ENCODE data around the gene CASZ1.

Gene CASZ1

GRCh38 chr1:10704368-10704882 is 92.0 kb downstream of the CASZ1 start:
- no peak for DNase-seq (ENCODE audit: low read depth)

GRCh38 chr1:10703702-10704101 is 92.7 kb downstream of the CASZ1 start:
- DNase-seq (ENCODE audit: low read depth): no peak

DNA sequence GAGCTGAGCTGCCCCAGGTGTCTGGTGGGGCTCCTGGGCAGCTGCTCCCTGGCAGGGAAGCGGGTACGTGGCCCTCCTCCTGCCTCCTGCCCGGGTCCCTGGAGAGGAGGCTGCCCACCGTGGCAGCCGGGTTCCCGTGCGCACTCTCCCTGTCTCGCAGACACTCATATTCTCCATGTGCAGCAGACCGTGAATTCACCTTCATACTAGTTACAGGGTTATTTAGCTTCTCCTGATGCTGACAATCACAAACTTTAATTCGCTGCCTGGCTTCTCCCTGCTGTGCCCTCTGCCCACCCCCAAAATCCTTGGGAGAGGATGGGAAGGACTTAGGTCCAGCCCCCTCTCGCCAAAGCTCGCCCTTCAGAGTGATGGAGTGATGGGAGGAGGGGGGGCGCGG is 95.3 kb downstream of the CASZ1 start:
- DNase-seq (ENCODE audit: low read depth): no peak

GRCh38 chr1:10699470-10699835 is 97.0 kb downstream of the CASZ1 start:
- no peak for DNase-seq (ENCODE audit: low read depth)

GRCh38 chr1:10698726-10699469 is 97.5 kb downstream of the CASZ1 start:
- DNase-seq (ENCODE audit: low read depth): no peak

DNA sequence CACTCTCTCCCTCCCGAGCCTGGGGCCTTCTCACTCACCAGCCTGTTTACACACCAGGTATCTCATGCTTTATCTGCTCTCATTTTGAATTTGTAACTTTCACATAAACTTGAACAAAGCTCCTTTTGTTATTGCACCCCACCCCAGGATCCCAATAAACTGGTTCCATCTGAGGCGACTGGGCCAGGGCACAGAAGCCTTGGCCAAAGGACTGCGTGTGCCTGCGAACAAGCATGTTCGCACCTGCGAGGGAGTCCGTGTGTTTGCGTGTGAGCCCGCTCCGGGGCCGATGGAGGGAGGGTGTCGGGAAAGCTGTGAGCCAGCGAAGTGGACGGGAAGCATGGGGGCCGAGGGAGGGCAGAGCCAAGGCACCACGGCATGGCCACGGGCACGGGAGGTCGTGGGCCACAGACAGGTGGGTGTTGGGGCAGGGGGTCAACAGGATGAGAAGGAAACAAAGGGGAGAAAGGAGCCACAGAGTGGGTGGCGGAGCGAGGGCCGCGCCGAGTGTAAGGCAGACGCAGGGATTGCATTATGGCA is 98.8 kb downstream of the CASZ1 start:
- DNase-seq (ENCODE audit: low read depth): no peak

DNA sequence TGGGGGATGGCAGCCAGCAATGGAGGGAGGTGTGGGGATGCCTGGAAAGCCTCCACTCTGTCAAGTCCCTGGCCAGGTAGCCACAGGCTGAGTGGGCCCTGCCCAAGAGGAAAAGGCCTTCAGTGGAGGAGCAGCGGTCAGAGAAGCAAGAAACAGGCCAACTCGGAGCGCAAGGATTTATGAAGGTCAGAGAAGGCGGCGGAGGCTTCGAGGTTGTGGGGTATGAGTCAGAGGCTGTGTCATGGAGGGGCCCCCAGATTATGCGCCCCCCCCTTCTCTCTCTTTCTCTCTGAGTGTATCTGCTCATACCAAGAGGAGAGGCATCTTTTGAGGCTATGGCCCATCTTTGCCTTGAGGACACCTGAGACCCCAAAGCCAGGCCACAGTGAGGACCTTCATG is 99.5 kb downstream of the CASZ1 start:
- no peak for DNase-seq (ENCODE audit: low read depth)

DNA sequence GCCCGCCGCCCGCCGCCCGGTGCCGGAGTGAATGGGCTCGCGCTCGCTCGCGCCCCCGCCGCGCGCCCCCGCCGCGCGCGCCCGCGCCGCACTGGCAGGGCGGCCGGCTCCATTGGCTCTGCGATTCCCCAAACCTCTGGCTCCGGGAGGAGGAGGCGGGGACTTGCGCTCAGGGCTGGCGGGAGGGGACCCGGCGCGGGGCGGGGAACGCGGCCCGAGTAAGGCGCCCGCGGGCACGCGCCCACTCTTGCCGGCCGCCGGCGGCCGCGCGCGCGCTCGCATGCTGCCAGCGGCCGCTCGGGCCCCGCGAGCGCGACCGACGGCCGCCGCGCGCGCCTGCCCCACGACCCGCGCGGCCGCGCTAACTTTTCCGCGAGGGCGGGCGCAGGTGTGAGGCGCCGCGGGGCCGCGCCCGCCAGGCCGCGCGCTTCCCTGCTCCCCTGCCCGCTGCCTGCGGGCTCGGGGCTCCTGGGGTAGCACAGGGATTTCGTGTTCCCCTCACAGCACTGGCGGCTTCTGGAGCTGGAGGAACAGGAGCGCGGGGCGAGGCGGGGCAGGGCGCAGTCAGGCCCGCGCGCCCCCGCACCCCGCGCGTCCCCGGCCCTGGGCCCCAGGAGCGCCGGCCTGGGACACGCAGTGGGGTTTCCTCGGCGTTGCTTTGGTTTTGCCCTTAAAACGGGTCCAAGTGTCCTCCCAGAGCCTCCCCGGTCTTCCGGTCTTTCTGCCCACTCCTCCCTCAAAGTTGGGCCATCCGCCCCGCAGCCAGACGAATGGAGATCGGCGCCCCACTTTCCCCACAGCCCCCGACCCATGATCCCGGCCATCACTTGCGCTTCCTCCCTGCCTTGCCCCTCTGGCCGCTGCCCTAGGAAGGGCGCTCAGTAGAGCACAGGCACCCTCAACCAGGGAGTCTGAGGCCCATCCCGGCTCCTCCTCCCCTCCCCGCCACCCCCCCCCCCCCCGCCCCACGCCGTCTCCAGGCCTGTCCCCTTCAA is 101.5 kb downstream of the CASZ1 start:
- peak; percentile 70 for DNase-seq (ENCODE audit: low read depth)

DNA sequence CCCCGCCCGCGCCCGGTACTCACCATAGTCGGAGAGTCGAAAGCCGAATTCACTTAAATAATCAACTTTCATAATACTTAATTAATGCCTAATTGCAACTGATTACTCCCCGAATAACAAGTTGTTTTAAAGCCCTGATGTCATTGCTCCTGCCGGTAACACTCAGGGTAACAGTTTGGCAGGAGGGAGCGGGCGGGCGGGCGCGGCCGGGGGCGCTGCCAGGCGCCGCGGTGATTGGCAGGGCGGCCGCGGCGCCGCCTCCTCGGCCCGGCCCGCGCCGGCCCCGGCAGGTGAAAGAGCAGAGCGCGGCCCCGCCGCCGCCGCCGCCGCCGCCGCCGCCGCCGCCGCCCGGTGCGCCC is 102.2 kb downstream of the CASZ1 start:
- DNase-seq (ENCODE audit: low read depth): peak; percentile 58

GRCh38 chr1:10693497-10694273 is 102.8 kb downstream of the CASZ1 start:
- peak; percentile 29 for DNase-seq (ENCODE audit: low read depth)

GRCh38 chr1:10693152-10693496 is 103.3 kb downstream of the CASZ1 start:
- no peak for DNase-seq (ENCODE audit: low read depth)

DNA sequence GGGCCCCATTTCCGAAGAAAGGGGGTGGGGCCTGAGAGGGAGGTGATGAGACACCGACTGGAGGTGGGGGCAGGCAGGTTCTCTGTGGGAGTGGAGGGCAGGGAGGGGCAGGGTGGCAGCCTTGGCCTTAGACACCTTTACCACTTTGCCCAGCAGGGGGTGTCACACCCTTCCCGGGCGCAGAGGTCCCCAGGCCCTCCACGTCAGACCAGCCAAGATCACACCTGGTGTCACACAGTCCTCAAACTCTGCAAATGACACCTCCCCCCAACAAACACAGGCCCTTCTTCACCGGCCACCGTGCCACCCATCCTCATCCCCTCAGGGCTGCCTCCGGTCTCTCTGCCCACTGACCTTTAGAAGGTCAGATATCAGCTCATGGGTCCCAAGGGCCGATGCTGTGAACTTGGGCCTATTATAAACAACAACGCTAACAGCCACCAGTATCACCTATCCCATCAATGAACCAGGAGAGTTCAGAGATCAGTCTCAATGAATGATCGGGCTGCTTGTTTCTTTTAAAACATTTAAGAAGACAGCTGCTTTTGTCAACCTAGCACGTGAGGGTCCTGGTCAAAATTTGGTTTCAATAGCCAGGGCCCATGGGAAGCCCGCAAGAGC is 103.9 kb downstream of the CASZ1 start:
- DNase-seq (ENCODE audit: low read depth): peak; percentile 53

DNA sequence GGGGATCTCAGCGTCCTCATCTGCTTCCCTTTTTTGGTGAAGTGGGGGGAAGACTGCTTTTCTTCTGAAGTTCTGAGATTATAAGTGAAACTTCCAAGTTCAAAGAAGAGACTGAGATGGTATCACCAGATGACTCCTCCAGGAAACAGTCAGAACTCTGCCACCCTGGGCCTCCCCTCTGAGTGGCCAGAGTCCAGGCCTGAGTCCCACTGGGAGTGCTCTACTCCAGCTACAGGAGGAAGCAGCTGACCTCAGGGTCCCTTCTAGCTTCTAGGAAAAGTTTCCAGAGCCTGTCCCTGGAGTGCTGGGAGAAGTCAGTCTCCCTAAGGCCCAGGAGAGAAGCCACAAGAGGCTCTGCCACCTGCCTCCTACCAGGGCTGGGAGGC is 104.7 kb downstream of the CASZ1 start:
- DNase-seq (ENCODE audit: low read depth): no peak

DNA sequence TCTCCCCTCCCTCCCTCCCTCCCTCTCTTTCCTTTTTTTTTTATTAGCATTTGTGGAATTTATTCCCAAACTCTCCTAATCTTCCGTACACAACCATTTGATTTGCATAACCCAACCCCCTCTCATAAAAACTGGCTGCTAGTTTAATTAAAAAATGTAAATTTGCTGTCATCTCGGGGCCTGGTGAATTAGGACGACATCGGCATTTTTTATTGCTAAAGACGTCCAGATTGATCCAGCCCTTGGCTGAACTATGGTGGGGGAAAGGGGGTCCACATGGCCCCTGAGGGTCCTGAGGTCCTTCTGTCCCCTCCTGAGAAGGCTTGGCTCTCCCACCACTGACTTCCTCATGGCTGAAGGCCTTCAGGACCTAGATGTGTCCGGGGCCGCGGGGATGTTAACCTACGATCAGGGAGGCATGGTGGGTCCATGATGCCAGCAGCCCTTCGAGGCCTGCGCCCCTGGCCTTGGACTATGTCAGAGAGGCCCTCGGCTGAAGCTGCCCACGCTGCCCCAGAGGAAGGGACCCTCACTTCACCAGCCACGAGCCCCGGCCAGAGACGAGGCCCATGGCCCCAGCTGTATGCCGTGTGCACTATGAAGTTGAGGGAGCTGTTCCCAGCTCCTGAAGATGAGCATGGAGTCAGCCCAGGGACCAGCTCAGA is 105.2 kb downstream of the CASZ1 start:
- DNase-seq (ENCODE audit: low read depth): no peak

- no peak for DNase-seq (ENCODE audit: low read depth)
These were observed 106.0 kb downstream of the CASZ1 start for GRCh38 chr1:10690484-10690883.

GRCh38 chr1:10688409-10688786 is 108.0 kb downstream of the CASZ1 start:
- no peak for DNase-seq (ENCODE audit: low read depth)

DNA sequence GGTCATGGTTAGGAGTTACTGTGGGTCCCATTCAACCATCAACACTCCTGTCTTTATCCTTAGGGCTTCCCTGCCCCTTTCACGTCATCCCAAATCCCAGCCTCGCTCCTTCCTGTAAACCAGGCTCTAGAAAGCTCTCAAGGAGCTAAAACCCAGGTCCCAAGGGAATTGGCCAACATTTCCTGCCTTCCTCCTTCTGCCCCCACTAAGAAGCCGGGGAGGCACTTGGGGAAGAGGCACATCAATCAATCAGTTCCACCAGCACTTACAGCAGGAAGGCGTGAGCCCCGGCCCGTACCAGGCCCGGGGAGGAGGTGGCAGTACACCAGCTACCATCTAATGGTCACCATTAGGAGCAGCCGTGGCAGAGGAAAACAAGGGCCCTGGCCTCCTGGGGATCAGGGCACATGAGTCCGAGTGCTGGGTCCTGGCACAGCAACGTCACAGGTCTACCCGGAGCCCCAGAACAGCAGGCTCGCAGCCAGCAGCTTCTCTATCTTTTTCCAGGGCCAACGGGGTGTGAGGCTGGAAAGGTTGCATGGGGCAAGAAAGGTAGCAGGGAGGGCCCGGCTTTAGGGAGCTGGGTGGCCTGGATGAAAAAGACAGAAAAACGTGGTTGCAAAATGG is 108.6 kb downstream of the CASZ1 start:
- no peak for DNase-seq (ENCODE audit: low read depth)

DNA sequence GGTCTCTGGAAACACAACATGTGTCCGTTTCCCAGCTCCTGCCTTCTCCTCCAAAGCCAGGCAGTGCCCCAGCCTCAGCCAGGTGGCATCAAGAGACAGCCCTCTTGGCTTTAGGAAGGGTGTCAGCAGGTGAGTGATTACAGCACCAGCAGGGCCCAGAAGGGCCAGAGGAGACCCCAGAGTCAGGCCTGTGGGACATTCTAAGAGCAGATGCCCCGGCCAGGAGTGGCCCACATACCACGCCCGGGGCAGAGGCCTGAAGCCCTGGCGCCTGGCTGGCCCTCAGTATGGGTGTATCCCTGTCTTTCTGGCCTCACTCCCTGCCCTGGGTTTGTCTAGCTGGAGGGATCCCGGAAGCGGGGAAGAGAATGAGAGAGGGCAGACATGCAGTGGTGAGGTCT is 109.2 kb downstream of the CASZ1 start:
- DNase-seq (ENCODE audit: low read depth): no peak

GRCh38 chr1:10686404-10687040 is 109.9 kb downstream of the CASZ1 start:
- DNase-seq (ENCODE audit: low read depth): no peak

GRCh38 chr1:10685808-10686403 is 110.5 kb downstream of the CASZ1 start:
- DNase-seq (ENCODE audit: low read depth): no peak

Measured in T follicular helper cell (primary cell).